ENCODE data around the gene MX1. TPM values are rescaled to one million over a fixed set of nuclear protein-coding genes. Genes with fewer than 3 reads are reported as not detected.
A peak's percentile ranks its signal among the peaks of the same experiment; 100 is the strongest.
"Not testable (repeated sequence)": the region's sequence is repeated elsewhere in the genome, so short reads cannot be mapped to it uniquely, and the experiment has no call there.

The MX1 gene
- total RNA-seq, 1 donor = 33.3 TPM

DNA sequence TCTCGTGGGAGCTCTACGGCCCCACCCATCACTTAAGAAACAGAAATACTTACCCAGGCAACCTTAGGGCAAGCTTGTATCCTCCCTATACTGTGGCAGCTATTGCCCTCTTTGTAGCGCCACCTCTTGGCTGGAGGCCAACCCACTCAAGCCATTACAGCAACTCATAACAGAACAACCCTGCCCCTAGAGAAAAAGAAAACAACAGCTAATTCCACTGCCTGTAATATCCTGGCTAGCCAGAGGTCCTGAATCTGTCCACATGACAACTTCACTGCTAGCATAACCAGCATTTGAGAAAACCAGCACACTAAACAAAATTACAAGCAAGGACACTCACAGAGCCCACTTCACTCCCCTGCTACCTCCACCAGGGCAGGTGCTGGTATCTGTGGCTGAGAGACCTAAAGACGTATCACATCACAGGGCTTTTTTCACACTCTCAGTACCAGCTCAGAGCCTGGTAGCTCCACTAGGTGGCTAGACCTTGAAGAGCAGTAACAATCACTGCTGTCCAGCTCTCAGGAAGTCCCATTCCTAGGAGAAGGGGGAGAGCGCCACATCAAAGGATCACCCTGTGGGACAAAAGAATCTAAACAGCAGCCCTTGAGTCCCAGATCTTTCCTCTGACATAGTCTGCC, 14.5 kb upstream of the MX1 start:
- H3K9me3 ChIP-seq (ENCODE audit: low read depth, low read length) = no peaks in the 10 kb centered on the region
- H3K4me3 ChIP-seq (ENCODE audit: insufficient read depth, low read length) = no peak overlapping the region
- H3K36me3 ChIP-seq (ENCODE audit: insufficient read depth, low read length) = no peaks in the 10 kb centered on the region
- no peaks in the 10 kb centered on the region for H4K20me1 ChIP-seq (ENCODE audit: insufficient read depth, low read length)
- no peak overlapping the region for H2AFZ ChIP-seq (ENCODE audit: low read length)
- peaks cover 5% of the 10 kb centered on the region for H3K27me3 ChIP-seq (ENCODE audit: insufficient read depth, low read length)
- H3K79me2 ChIP-seq (ENCODE audit: insufficient read depth, low read length) = no peaks in the 10 kb centered on the region
- H3K27ac ChIP-seq (ENCODE audit: low read depth, low read length) = no peak overlapping the region
- no peak overlapping the region for H3K4me2 ChIP-seq (ENCODE audit: insufficient read depth, low read length)
- H3K4me1 ChIP-seq (ENCODE audit: insufficient read depth, low read length) = no peaks in the 10 kb centered on the region
- no peak for DNase-seq (ENCODE audit: insufficient read length, low spot score, missing footprints)
- TF ChIP-seq, protein P1, sequence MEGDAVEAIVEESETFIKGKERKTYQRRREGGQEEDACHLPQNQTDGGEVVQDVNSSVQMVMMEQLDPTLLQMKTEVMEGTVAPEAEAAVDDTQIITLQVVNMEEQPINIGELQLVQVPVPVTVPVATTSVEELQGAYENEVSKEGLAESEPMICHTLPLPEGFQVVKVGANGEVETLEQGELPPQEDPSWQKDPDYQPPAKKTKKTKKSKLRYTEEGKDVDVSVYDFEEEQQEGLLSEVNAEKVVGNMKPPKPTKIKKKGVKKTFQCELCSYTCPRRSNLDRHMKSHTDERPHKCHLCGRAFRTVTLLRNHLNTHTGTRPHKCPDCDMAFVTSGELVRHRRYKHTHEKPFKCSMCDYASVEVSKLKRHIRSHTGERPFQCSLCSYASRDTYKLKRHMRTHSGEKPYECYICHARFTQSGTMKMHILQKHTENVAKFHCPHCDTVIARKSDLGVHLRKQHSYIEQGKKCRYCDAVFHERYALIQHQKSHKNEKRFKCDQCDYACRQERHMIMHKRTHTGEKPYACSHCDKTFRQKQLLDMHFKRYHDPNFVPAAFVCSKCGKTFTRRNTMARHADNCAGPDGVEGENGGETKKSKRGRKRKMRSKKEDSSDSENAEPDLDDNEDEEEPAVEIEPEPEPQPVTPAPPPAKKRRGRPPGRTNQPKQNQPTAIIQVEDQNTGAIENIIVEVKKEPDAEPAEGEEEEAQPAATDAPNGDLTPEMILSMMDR (IDR thresholded peaks at IDR 0.05; ENCODE audit: extremely low read depth, low read depth, low read length) = peak; percentile 29

DNA sequence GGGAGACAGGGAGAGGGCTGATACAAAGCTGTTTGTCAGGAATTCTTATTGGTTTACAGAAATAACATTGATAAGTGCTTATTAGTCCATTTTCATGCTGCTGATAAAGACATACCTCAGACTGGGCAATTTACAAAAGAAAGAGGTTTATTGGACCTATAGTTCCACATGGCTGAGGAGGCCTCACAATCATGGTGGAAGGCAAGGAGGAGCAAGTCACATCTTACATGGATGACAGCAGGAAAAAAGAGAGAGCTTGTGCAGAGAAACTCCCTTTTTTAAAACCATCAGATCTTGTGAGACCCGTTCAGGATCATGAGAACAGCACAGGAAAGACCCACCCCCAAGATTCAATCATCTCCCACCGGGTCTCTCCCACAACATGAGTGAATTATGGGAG, 8.5 kb upstream of the MX1 start:
- H3K4me2 ChIP-seq (ENCODE audit: insufficient read depth, low read length); H3K27ac ChIP-seq (ENCODE audit: low read depth, low read length); DNase-seq (ENCODE audit: insufficient read length, low spot score, missing footprints); H3K36me3 ChIP-seq (ENCODE audit: insufficient read depth, low read length); H3K4me3 ChIP-seq (ENCODE audit: insufficient read depth, low read length); H3K79me2 ChIP-seq (ENCODE audit: insufficient read depth, low read length); H2AFZ ChIP-seq (ENCODE audit: low read length); H4K20me1 ChIP-seq (ENCODE audit: insufficient read depth, low read length); H3K4me1 ChIP-seq (ENCODE audit: insufficient read depth, low read length); H3K27me3 ChIP-seq (ENCODE audit: insufficient read depth, low read length); H3K9me3 ChIP-seq (ENCODE audit: low read depth, low read length): not testable (repeated sequence)

DNA sequence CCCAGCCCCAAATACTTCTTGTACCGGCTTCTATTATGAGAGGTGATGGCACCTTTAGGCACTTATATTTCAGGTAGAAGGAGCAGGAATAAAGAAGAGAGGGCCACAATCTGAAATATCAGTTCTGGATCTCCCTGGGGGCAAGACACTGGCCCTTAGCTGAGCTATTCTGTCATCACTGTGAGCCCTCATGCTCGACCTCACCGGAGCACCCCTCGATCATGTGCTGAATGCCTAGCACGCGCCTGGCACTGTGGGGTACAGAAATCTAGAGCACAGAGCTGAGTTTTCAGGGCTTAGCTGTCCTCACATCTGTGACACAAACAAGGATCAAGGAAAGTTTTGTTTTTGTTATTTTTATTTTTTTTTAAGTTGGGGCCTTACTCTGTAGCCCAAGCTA, 7.6 kb upstream of the MX1 start:
- no peak overlapping the region for H2AFZ ChIP-seq (ENCODE audit: low read length)
- H3K27me3 ChIP-seq (ENCODE audit: insufficient read depth, low read length) = no peaks in the 10 kb centered on the region
- H3K36me3 ChIP-seq (ENCODE audit: insufficient read depth, low read length) = no peaks in the 10 kb centered on the region
- H3K4me1 ChIP-seq (ENCODE audit: insufficient read depth, low read length) = no peaks in the 10 kb centered on the region
- H3K27ac ChIP-seq (ENCODE audit: low read depth, low read length) = no peak overlapping the region
- TF ChIP-seq, protein P1 (IDR thresholded peaks at IDR 0.05; ENCODE audit: extremely low read depth, low read depth, low read length) = no peak
- H4K20me1 ChIP-seq (ENCODE audit: insufficient read depth, low read length) = no peaks in the 10 kb centered on the region
- no peaks in the 10 kb centered on the region for H3K9me3 ChIP-seq (ENCODE audit: low read depth, low read length)
- H3K4me3 ChIP-seq (ENCODE audit: insufficient read depth, low read length) = no peak overlapping the region
- H3K79me2 ChIP-seq (ENCODE audit: insufficient read depth, low read length) = no peaks in the 10 kb centered on the region
- DNase-seq (ENCODE audit: insufficient read length, low spot score, missing footprints) = no peak
- no peak overlapping the region for H3K4me2 ChIP-seq (ENCODE audit: insufficient read depth, low read length)

DNA sequence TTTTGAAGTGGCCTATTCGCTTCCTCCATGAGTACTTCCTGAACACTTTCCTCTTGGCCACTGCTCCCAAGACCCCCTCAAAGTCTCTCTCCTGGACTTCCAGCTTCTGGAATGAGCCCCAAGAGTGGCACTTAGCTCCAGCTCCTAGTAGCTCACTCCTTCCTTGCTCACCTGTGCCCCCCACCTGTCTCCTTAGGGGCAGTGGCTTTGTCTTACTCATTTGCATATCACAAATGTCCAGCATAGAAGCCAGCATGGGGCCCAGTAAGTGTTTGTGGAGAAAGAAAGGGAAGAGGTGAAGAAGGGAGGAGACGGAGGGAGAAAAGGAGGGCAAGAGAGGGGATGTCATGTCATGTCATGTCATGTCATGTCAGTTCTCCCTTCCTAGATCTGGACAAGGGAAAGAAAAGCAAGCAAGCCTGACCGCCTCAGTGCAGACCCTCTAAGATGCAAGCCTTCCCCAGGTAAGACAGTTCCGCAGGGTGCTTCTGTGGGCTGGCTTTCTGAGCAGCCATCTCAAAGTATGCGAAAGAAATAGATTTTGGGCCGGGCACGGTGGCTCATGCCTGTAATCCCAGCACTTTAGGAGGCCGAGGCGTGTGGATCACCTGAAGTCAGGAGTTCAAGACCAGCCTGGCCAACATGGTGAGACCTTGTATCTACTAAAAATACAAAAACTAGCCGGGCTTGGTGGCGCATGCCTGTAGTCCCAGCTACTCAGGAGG, 6.9 kb upstream of the MX1 start:
- Histone ChIP-seq H3K27ac (ENCODE audit: low read depth, low read length) (no peak overlapping the region), H3K79me2 (ENCODE audit: insufficient read depth, low read length) (no peaks in the 10 kb centered on the region), H3K9me3 (ENCODE audit: low read depth, low read length) (no peaks in the 10 kb centered on the region), H2AFZ (ENCODE audit: low read length) (no peak overlapping the region), H3K4me3 (ENCODE audit: insufficient read depth, low read length) (no peak overlapping the region), H3K36me3 (ENCODE audit: insufficient read depth, low read length) (no peaks in the 10 kb centered on the region), H3K4me2 (ENCODE audit: insufficient read depth, low read length) (no peak overlapping the region), H3K27me3 (ENCODE audit: insufficient read depth, low read length) (no peaks in the 10 kb centered on the region), H3K4me1 (ENCODE audit: insufficient read depth, low read length) (no peaks in the 10 kb centered on the region), H4K20me1 (ENCODE audit: insufficient read depth, low read length) (no peaks in the 10 kb centered on the region)
- DNase-seq (ENCODE audit: insufficient read length, low spot score, missing footprints) = no peak
- TF ChIP-seq, protein P1 (IDR thresholded peaks at IDR 0.05; ENCODE audit: extremely low read depth, low read depth, low read length) = no peak
